ENCODE measurements around the gene CADM2.
"Not testable (repeated sequence)": the region's sequence is repeated elsewhere in the genome, so short reads cannot be mapped to it uniquely, and the experiment has no call there.

GRCh38 chr3:85504785-85505511, 546.2 kb downstream of the CADM2 start:
- TF ChIP-seq POLR2AphosphoS5 (IDR thresholded peaks at IDR 0.05); POLR2A (IDR thresholded peaks at IDR 0.05; ENCODE audit: low read depth); EP300 (IDR thresholded peaks at IDR 0.05); CTCF (IDR thresholded peaks at IDR 0.05): not testable (repeated sequence)
